ENCODE data around the gene MRPL42.
"Not testable (repeated sequence)": the region's sequence is repeated elsewhere in the genome, so short reads cannot be mapped to it uniquely, and the experiment has no call there.

The MRPL42 gene

GRCh38 chr12:93547778-93548177 is 80.5 kb downstream of the MRPL42 start:
- DNase-seq (ENCODE audit: low read depth): no peak

GRCh38 chr12:93549174-93549573 is 81.9 kb downstream of the MRPL42 start:
- no peak for DNase-seq (ENCODE audit: low read depth)

GRCh38 chr12:93550748-93551611 is 83.7 kb downstream of the MRPL42 start:
- DNase-seq (ENCODE audit: low read depth): no peak

- no peak for DNase-seq (ENCODE audit: low read depth)
These were observed 85.1 kb downstream of the MRPL42 start for GRCh38 chr12:93552427-93552826.

GRCh38 chr12:93557879-93558278 is 90.6 kb downstream of the MRPL42 start:
- not testable (repeated sequence) for DNase-seq (ENCODE audit: low read depth)

GRCh38 chr12:93558685-93559084 is 91.4 kb downstream of the MRPL42 start:
- not testable (repeated sequence) for DNase-seq (ENCODE audit: low read depth)

- no peak for DNase-seq (ENCODE audit: low read depth)
These were observed 96.7 kb downstream of the MRPL42 start for GRCh38 chr12:93563807-93564538.

- DNase-seq (ENCODE audit: low read depth): no peak
These were observed 98.4 kb downstream of the MRPL42 start for GRCh38 chr12:93565760-93566159.
